GM19438 (cell line): Measurements from ENCODE around the gene C1orf159.

ENCODE experiments used
- ATAC-seq: cut with Tn5 transposase; IDR thresholded peaks from one replicate; pipeline ENCODE4 v1.9.1; 2021; ENCODE audit warnings: low read depth; ENCODE audit not compliant: unreplicated experiment

The C1orf159 gene

DNA sequence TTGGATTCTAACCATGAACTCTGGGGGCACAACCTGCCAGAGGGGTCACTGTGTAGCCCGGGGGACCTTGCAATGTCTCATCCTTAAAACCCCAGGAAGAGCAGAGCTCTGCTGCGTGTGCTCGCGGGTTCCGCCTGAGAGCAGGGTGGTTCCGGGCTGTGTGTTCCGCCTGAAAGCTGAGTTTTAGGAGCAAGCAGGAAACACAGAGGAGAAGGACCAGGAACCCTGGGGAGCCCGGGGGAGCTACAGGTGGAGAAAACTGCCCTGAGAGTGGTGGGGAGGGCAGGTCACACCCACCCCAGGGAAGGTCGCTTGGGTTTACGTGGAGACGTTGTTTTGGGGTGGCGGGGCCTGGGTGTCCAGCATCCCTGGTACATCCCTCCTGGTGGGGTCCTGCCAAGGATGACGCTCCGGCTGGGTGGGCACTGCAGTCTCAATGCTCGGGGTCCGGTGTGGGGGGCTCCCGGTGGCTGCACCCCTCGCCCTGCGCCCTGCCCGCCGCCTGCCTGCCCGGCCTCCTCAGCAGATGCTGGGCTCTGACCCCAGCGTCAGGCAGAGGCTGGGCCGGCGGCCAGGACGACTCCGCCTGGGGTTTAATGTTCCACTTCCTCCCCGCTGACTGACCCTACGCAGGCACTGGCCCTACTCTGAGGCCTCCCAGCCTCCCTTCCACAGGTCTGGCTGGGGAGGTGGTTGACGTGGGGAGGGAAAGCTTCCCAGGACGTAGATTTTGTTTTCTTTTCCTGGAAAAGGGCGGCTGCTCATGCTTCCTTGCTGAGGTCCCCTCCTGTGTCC is 17.3 kb upstream of the C1orf159 start:
- ATAC-seq = no peak

DNA sequence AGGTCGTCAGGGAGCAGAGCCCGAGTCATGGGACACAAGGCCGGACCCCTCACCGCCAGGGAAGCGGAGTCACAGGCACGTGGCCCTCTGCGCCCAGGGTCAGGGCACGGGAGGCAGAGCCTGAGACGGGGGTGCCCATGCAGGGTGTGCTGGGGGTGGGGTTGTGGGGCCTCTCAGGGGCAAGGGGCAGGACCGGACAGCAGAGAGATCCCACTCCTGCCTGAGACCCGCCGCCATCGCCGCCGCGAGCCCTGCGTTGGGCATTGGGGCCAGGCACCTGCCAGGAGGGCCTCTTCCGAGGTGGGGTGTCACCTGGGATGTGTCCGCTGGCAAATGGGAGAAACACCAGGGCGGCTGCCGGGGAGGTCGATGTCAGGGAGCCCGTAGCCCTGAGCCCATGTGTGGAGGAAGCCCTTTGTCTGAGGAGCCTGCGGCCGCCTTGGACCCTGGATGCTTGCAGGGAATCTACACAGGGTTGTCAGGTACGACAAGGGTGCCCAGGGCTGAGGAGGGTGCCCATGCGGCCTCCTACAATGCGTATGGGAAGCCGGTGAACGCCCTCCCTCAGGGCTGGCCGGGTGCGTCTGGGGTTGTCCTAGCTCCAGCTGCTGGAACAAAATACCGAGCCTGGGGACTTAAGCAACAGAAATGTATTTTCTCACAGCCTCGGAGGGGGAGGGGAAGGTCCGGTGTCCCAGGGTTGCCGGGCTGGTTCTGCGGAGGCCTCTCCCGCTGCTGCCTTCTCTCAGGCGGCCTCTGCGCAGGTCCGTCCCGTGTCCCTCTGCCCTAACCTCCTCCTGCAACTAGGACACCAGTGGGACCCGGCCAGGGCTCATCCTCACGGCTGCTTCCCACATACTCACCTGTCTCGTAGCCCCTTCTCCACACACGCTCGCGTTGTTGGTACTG is 16.4 kb upstream of the C1orf159 start:
- ATAC-seq = no peak

DNA sequence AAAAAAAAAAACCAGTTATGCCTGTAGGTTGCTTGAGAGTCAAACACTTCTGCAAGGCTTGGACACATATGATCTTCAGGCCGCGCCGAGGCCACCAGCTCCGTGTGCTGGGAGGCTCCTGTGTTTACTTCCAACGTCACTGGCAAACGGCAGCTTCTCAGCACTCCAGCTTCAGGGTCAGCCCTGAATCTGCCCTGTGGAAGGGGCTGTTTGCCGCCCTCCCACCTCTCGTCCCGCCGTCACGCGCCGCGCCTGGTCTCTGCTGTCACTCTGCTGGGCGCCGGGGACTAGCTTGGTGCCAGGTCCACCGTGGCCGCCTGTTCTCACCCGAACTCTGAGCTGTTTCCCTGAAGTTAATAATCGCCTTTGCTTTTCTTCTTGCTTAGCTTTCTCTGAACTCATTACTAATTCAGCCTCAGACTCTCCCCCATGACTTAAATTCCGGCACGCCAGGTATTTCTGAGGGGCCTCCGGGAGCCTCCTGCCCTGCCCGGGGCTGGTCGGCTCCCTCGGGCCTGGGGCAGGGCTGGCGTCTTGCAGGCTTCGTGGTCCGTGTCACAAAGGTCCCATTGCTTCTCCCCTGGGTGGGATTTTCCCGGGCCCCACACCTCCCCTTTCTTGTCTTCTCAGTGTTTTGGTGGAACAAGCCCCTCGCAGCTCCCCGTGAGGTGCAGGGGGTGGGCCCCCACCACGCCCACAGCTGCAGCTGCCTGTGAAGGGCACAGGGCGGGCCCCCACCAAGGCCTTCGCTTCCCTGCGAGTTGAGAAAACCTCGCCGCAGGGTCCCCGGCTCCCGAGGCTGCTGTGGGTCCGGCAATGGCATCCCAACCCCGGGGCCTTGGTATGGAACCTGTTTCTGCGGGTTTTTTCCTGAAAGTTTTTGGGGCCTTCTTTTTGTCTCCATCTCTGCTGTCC is 14.6 kb upstream of the C1orf159 start:
- ATAC-seq = no peak

DNA sequence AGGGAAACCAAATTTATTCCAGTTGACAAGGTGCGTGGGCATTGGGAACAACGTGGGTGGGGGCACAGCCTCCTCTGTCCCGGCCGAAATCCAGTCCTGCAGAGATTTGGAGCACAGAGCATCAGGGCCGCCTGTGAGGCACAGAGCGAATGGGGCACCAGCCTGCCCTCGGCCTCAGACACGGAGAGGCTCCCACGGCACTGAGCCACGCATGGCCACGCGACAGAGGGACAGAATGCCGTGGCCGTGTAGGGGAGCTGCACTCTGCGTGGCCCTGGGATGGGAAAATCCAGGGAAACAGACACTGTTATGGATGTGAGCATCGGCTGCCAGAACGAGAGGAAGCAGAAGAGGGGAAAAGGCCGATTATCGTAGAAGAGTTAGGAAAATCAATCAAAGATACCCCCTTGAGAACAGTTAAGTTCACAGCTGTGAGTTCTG is 13.5 kb upstream of the C1orf159 start:
- ATAC-seq = no peak

DNA sequence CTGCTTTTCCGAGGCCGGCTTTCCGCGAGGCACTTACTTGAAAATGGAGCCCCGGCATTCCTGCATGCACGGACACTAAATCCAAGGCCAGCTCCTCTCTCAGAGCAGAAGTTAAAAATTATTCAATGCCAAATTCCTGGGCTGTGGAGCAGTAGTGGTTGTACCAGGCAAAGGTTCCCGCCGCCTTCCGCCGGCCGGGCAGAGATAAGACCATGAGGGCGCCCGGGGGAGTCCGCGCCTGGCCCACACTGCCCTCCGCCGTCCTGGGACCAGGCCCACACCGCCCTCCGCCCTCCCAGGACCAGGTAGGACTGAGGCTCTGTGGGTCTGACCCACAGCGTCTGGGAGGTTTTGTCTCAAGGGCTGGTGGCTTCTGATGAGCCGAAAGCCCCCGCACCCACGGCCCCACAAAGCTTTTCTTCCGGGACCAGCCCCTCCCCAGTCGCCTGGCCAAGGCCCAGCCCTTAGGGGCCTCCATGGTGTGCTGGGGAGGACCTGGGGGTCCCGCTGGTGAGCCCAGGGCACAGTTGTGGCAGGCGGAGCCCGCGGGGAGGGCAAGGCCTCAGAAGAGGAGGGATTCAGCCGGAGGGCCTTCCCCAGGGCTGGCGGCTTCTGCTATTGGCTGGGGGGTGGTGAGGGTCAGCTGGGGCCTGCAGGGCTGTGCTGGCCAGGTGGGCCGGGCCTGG is 12.7 kb upstream of the C1orf159 start:
- ATAC-seq = no peak

DNA sequence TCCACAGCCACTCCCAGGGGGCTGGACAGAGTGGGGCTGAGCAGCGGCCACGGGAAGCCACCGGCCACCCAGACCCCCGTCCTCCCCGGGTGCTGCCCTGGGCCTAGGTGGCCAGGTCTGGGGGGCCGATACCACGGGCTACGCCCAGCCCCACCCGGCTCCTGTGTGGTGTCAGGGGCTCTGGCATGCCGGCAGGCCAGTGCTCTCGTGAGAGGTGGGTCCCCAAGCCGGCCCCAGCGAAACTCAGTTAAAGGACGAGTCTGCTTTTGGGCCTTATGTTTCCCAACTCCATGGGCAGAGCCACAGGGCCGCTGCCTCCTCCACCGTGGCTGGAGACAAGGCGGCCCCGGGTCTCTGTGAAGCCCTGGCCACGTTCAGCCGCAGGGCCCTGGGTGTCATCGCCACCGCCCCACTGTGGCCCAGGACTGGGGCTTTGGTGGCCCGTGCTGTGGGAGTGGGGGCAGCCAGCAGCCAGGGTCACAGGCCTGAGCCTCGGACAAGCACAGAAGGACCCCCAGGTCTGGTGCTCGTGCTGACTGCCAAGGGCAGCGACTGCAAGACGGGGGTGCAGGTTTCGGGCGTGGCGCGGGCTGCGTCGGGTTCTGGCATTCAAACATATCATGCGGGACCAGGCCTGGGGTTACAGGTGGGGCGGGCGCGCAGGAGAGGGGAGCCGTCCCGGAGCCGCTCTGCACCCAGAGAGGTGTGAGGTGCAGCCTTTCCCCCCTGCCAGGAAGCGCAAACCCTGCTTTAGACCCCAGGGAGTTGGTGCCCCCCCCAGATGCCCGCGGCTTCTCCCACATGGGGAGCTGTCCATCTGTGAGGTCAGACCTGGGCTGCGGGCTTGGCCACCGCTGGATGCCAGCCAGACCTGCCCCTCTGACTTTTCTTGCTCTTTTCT is 11.9 kb upstream of the C1orf159 start:
- ATAC-seq = no peak

DNA sequence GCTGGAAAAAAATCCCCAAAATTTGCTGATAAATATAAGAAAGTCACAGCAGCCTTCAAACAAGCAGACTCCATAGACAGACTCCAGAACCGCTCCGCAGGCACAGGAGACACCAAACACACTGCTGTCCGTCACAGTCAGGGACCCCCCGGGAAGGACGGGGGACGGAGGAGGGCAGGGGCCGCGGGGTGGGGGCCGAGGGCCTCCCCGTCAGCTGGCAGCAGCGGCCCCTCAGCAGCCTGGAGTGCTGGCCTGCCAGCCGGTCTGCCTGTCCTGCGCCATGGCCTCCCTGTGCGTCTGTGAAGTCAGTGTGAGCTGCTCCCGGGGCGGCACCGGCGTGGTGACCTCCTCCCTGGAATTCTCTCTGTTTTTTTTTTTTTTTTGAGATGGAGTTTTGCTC is 10.1 kb upstream of the C1orf159 start:
- no peak for ATAC-seq

DNA sequence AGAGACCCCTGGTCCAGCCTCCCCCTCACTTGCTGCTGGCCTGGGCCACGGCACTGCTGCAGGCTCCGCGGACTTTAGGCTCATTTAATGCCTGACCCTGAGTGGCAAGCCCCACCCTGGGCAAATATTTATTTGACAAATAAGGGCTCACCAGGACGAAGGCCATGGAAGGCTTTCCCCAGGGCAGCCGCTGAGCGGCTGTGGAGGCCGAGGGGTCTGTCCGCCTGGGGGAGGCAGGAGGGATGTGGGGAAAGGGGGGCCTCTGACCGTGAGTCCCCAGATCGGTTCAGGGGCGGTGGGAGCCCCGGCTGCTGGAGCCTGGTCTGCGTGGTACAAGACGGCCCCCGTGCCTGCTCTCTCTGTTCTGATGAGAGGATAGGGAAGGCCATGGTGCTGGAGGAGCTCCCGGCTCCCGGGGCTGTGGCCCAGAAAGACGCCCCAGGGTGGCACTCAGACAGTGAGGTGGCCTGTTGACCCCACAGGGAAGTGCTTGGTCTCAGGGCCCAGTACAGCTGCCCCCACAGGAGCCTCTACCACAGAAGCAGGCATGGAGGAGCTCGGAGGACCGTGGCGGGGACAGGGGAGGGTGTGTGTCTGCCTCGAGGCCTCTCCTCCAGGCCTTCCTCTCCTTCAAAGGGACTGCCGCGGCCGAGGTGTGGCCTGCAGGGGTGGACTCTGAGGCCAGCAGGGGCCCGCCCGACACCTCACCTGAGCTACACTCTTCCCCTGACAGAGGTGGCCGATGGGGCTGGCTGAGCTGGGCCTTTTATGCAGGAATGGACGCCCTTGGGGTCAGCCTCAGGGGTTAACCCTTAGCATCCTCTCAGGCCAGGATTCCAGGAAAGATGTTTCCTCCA is 9.1 kb upstream of the C1orf159 start:
- ATAC-seq = no peak

DNA sequence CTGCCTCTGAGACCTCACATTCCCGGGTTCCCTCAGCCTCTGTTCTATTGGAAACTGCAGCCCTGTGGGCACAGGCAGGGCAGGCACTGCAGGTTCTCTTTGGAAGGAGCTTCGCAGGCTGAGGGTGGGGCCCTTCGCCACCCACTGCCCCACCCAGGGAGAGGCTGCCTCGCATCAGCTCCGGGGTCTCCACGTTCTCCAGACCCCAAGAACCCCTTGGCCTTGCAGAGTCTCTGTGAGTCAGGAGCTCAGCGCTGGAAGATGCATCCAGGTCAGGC is 8.6 kb upstream of the C1orf159 start:
- ATAC-seq = no peak

DNA sequence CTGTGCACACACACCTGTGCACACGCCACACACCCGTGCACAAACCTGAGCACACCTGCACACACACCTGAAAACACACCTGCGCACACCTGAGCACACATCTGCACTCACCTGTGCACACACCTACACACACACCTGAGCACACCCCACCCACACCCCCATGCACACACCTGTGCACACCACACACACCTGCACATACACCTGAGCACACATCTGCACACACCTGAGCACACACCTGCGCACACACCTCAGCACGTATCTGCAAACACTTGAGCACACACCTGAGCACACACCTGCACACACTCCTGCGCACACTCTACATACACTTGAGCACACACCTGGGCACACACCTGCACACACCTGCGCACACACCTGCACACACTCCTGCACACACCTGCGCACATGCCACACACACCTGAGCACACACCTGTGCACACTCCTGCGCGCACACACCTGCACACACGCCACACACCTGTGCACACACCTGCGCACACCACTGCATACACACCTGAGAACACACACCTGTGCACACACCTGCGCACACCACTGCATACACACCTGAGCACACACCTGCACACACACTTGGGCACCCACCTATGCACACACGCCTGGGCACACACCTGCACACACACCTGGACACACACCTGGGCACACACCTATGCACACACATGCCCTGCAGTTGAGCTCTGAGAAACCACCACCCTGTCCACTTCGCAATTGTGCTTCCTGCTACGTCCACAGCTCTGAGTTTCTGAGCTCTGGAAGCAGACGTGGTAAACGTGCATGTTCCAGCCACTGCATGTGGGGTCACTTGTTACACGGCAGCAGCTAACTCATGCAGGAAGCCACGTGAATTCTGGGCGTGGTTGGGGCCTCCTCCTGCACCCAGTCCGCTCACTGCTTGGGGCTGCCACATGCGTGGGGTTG is 8.0 kb upstream of the C1orf159 start:
- ATAC-seq = no peak

DNA sequence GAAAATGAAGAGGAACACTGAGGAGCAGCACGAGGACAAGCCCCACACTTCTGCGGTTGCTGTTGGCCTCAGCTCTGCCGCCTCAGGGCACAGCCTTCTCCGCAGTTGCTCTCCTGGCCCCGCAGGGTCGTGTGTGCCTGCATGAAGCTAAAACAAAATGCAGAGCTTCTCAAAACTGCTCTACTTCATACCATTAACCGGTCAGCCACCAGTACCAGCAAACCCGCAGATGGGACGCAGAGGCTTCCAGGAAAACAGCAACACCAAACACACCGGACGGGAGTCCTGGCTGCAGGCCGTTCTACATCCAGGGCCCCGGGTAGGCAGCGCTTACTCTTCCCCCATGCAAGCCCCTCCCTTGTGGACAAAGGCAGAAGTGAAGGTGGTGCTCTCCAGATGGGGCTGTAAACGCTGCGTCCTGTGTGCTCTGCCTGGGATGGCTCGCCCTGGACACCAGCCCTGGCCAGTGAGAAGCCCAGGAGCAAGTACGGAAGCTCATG is 7.1 kb upstream of the C1orf159 start:
- no peak for ATAC-seq

DNA sequence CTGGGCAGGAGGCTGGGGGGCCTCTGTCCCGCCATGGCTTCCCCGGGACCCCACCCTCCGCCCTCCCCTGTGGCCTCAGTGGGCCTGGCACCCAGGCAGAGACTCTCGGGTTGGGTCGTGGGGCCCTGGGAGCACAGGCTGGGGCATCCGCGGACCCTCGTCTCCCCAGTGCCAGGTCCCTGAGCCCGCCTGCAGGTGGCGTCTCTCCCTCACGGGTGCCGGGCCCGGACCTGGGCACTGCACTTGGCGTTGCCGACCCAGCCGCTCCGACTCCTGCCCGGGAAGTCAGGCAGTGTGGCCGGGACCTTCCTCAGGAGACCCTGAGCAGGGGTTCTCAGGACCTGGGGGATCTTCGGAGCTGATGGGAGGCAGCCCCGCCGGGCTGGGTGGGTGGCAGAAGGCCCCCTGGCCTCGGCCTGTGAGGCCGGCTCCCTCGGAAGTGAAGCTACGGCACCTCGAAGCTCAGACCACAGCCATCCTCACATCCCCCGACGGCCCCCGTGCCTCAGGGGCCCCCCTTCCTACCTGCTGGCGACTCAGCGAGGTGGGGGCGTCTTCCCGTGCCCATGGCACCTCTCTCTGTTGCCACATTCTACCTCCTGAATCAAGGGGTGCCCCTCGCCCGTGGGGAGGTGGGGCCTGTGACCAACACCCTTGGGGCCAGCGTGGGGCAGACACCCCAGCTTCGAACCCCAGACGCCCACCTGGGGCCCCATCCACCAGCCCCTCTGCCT is 6.4 kb upstream of the C1orf159 start:
- no peak for ATAC-seq

DNA sequence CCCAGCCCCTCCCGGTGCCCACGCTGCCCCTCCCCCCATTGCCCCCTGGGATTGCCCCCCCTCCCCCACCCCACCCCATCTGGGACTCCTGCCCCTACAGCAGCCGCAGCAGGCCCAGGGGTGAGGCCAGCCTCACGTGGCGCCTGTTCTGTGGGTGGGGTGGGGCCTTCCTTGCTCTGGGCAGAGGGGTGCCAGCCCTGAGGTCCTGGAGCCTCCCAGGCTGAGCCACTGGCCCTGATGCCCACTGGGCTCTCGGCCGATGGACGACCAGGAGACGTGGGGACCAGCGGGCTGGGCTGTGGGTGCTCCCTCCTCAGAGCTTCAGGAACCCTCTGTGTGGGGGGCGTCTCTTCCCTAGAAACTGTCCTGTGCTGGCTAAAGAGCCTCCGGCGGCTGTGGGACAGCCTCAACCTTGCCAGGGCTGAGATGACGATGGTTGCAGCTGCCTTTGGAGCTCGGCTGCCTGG is 5.8 kb upstream of the C1orf159 start:
- no peak for ATAC-seq

DNA sequence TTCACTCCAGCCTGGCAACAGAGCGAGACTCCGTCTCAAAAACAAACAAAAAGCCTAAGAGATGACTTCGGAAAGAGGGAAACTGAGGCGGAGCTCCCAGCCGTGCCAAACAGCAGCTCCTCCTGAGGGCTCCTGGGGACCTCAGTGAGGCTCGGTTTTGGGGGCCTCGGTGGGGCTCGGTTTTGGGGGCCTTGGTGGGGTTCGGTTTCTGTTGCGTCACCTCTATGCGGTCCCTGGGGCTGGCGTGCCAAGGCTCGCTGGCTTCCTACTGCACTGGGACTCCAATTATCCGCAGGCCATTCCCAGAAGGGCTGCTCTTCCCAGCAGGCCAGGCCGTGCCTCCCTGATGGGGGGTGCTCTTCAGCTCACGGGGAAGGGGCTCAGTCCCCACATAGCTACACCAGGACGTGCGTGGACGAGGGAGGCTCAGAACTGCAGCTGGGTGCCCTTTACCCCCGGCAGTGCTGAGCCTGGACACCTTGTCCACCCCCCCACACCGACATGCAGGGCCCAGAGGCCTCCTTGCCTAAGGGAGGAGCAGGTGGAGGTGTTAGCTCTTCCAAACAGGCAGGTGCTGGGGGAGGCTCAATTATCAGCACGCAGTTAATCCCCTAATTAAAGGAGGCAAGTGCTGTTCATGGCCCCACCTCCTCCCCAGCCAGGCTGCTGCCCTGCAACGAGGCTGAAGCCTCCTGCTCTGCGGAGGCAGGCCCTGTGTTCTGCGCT is 5.1 kb upstream of the C1orf159 start:
- ATAC-seq = no peak

DNA sequence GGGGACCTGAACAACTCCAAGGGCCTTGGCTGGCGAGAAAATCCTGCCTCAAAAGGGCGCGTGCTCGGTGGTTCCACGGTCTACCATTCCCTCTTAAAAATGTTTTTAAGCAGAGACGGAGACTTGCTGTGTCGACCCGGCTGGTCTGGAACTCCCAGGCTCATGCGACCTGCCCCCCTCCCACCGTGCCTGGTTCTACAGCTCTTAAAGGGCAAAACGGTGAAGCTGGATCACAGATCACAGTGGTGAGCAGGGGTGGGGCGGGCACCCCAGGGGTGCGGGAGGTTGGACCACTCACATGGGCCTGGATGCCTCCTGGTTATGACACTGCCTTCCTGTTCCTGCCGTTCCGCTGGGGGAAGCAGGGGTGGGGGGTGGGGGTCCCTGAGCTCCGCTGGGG is 4.2 kb upstream of the C1orf159 start:
- ATAC-seq = no peak
